Type B pancreatic cell (in vitro differentiated cells): Measurements from ENCODE around the gene SMOC2. TPM values are rescaled to one million over a fixed set of nuclear protein-coding genes. Genes with fewer than 3 reads are reported as not detected.
A peak's percentile ranks its signal among the peaks of the same experiment; 100 is the strongest.

ENCODE experiments used
- DNase-seq: peaks from one replicate; pipeline ENCODE4 v3.0.0; 2021; ENCODE audit warnings: mixed read lengths; ENCODE audit not compliant: unreplicated experiment; ENCODE audit errors: extremely low spot score
- H3K27ac Mint-ChIP-seq: 2 replicates; pipeline ENCODE4 v1.8.0; 2021; ENCODE audit warnings: mild to moderate bottlenecking, mixed read lengths
- H3K27me3 Mint-ChIP-seq: 2 replicates; pipeline ENCODE4 v1.8.0; 2021; ENCODE audit warnings: mixed read lengths
- H3K36me3 Mint-ChIP-seq: 2 replicates; pipeline ENCODE4 v1.8.0; 2021; ENCODE audit warnings: mixed read lengths
- H3K4me1 Mint-ChIP-seq: one replicate; pipeline ENCODE4 v1.8.0; 2021; ENCODE audit warnings: mixed read lengths; ENCODE audit not compliant: unreplicated experiment
- H3K4me3 Mint-ChIP-seq: 2 replicates; pipeline ENCODE4 v1.8.0; 2021; ENCODE audit warnings: mild to moderate bottlenecking, mixed read lengths
- H3K9me3 Mint-ChIP-seq: 2 replicates; pipeline ENCODE4 v1.8.0; 2021; ENCODE audit warnings: mixed read lengths
- total RNA-seq: library from RNA; stranded (reverse); gene quantifications from 2 replicates; pipeline ENCODE4 v1.2.1, GENCODE V29; 2021; ENCODE audit warnings: low replicate concordance
- TF ChIP-seq, protein P1 (sequence below): fragments of 200-600 bp; sonication (generic); conservative IDR thresholded peaks from 2 replicates; pipeline ENCODE4 v1.5.0; 2021; ENCODE audit warnings: antibody characterized with exemption, mild to moderate bottlenecking

SMOC2 gene
- total RNA-seq, 1 donor from 2014 or later = 18.9 TPM

DNA sequence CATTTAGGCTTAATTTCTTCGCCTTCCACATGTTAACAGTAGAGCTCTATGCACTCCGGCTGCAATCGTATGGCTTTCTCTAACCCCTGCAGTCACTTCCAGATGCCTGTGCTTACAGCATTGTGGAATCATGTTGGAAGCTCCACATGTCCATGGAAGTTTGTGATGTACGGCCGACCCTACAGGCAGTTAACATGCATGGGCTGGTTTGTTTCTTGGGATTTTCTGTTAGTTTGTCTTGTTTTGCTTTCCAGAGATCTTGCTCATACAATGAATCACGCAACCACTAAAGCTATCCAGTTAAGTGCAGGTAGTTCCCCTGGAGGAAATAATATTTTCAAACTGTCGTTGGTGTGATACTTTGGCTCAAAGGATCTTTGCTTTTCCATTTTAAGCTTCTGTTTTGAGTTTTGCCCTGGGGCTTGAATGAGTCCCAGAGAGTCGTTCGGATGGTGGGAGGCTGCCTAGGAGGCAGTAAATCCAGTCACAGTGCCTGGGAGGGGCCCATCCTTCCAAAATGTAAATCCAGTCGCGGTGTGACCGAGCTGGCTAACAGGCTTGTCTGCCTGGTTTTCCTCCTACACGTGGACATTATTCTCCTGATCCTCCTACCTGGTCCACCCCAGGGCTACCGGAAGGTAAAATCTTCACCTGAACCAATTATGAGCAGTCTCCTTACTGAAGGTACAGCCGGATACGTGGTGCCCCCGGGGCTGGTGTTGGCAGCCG, 225.9 kb downstream of the SMOC2 start:
- no peaks in the 10 kb centered on the region for H3K36me3 Mint-ChIP-seq
- no peak for DNase-seq
- TF ChIP-seq, protein P1, sequence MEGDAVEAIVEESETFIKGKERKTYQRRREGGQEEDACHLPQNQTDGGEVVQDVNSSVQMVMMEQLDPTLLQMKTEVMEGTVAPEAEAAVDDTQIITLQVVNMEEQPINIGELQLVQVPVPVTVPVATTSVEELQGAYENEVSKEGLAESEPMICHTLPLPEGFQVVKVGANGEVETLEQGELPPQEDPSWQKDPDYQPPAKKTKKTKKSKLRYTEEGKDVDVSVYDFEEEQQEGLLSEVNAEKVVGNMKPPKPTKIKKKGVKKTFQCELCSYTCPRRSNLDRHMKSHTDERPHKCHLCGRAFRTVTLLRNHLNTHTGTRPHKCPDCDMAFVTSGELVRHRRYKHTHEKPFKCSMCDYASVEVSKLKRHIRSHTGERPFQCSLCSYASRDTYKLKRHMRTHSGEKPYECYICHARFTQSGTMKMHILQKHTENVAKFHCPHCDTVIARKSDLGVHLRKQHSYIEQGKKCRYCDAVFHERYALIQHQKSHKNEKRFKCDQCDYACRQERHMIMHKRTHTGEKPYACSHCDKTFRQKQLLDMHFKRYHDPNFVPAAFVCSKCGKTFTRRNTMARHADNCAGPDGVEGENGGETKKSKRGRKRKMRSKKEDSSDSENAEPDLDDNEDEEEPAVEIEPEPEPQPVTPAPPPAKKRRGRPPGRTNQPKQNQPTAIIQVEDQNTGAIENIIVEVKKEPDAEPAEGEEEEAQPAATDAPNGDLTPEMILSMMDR = no peak
- H3K27me3 Mint-ChIP-seq = peaks cover 3% of the 10 kb centered on the region
- peaks cover 44% of the 10 kb centered on the region for H3K4me1 Mint-ChIP-seq
- no peaks in the 10 kb centered on the region for H3K9me3 Mint-ChIP-seq
- H3K27ac Mint-ChIP-seq = peak overlapping the region; percentile 75
- peak overlapping the region; percentile 18 for H3K4me3 Mint-ChIP-seq

DNA sequence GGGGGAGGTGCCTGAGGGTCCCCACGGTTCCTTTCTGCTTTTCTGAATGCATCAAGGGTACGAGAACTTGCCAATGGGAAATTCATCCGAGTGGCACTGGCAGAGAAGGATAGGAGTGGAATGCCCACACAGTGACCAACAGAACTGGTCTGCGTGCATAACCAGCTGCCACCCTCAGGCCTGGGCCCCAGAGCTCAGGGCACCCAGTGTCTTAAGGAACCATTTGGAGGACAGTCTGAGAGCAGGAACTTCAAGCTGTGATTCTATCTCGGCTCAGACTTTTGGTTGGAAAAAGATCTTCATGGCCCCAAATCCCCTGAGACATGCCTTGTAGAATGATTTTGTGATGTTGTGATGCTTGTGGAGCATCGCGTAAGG, 226.4 kb downstream of the SMOC2 start:
- peak overlapping the region; percentile 75 for H3K27ac Mint-ChIP-seq
- H3K4me1 Mint-ChIP-seq = peaks cover 44% of the 10 kb centered on the region
- H3K27me3 Mint-ChIP-seq = no peaks in the 10 kb centered on the region

DNA sequence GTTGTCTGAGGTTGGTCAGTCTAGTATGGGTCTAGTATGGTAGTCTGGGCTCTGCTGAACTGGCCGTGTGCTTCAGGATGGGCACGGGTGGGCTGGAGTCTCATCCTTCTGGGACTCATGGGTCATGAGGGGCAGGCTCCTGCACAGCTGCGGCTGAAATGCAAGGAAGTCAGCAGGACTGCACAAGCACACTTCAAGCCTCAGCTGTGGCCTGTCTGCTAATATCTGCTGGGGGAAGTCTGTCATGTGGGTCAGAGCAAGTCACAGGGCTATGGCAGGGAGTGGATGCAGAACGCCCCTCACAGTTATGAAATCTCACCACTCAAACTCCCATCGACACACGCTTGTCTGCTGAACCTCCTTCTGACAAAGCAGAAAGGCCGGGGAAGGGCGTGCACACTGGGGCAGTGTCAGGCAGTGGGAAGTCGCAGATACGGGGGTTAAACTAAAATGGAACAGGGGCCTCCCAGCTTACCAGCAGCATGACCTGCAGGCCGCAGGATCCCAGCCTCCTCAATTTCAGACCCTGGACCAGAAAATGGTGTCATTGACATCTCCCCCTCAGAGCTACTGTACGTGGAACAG, 229.5 kb downstream of the SMOC2 start:
- Mint-ChIP-seq H3K4me1 (peaks cover 31% of the 10 kb centered on the region), H3K4me3 (no peak overlapping the region), H3K27ac (no peak overlapping the region), H3K27me3 (no peaks in the 10 kb centered on the region), H3K9me3 (no peaks in the 10 kb centered on the region), H3K36me3 (no peaks in the 10 kb centered on the region)
- TF ChIP-seq, protein P1 = no peak
- DNase-seq = peak; percentile 58

More for the DNA sequence above, 226.4 kb downstream of the SMOC2 start:
- TF ChIP-seq, protein P1 = no peak
- H3K4me3 Mint-ChIP-seq = no peak overlapping the region
- H3K9me3 Mint-ChIP-seq = no peaks in the 10 kb centered on the region
- no peaks in the 10 kb centered on the region for H3K36me3 Mint-ChIP-seq
- DNase-seq = no peak

DNA sequence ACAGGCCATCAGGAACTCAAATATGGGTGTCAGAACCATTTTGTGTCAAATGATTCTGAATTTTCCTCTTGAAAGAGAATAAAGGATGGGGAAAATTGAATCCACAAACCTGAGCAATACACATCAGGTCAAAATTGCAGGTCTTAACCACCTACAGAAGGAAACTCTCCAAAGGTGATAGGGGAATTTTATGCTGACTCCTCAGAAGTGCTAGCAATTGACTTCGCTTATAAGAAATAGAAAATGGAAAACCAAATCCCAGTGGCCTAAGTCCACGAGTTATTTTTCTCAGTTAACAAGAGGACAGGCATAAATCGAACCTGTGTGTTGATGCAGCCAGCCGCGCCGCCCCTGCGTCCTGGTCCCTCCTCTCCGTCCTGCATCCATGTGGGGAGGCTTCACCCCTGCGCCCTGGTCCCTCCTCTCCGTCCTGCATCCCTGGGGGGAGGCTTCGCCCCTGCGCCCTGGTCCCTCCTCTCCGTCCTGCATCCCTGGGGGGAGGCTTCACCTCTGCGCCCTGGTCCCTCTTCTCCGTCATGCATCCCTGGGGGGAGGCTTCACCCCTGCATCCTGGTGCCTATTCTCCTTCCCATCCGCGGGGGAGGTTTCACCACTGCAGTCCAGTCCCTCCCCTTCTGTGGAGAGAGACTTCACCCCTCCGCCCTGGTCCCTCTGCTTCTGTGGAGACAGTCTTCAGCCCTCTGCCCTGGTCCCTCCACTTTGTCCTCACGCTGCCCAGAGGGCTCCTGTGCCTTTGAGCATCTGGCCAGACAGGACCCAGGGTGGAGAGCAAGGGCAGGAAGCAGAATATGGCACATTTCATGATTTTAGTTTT, 230.3 kb downstream of the SMOC2 start:
- TF ChIP-seq, protein P1 = no peak
- H3K9me3 Mint-ChIP-seq = no peaks in the 10 kb centered on the region
- H3K36me3 Mint-ChIP-seq = no peaks in the 10 kb centered on the region
- H3K4me3 Mint-ChIP-seq = no peak overlapping the region
- no peak overlapping the region for H3K27ac Mint-ChIP-seq
- DNase-seq = peak; percentile 47
- H3K27me3 Mint-ChIP-seq = no peaks in the 10 kb centered on the region
- H3K4me1 Mint-ChIP-seq = peaks cover 29% of the 10 kb centered on the region

DNA sequence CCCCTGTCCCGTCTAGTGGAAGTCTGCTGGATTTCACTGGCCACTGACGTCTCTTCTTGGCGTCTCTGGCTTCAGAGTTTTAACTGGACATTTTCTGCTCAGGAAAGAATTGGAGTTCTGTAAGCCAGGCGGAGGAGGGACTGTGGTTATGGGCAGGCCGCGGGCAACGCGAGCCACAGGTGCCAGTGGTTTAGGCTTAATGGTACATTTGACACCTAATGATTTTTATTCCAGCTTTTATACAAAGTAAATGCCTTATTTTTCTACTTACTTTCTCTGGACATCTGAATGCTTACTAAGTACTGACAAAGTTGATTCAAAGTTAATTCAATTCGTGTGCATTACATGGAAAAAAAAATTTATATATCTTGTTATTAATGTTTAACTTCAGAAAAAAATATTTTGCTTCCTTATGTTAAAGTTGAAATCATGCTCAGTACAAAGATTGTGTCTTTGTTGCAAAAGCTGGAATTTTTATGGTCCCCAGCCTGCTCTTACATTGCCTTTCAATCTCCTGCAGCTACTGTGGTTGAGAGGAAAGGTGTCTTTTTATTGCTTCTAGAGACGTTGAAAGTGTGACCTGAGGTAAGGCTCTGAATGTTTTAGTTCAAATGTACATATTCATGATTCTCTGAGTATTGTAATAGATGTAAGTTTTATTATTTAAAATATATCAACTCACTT, 231.0 kb downstream of the SMOC2 start:
- Mint-ChIP-seq H3K27ac (no peak overlapping the region), H3K9me3 (peaks cover 2% of the 10 kb centered on the region)

More for the DNA sequence above, 231.0 kb downstream of the SMOC2 start:
- no peaks in the 10 kb centered on the region for H3K27me3 Mint-ChIP-seq
- no peaks in the 10 kb centered on the region for H3K36me3 Mint-ChIP-seq
- H3K4me3 Mint-ChIP-seq = no peak overlapping the region
- TF ChIP-seq, protein P1 = no peak
- peak; percentile 32 for DNase-seq
- peaks cover 29% of the 10 kb centered on the region for H3K4me1 Mint-ChIP-seq
